MV-4-11 (cell line): ENCODE measurements around the gene LRWD1.

ENCODE experiments used
- DNase-seq: peaks from one replicate; lab custom pipeline; 2025; lab: John Stamatoyannopoulos, UW

LRWD1 gene

DNA sequence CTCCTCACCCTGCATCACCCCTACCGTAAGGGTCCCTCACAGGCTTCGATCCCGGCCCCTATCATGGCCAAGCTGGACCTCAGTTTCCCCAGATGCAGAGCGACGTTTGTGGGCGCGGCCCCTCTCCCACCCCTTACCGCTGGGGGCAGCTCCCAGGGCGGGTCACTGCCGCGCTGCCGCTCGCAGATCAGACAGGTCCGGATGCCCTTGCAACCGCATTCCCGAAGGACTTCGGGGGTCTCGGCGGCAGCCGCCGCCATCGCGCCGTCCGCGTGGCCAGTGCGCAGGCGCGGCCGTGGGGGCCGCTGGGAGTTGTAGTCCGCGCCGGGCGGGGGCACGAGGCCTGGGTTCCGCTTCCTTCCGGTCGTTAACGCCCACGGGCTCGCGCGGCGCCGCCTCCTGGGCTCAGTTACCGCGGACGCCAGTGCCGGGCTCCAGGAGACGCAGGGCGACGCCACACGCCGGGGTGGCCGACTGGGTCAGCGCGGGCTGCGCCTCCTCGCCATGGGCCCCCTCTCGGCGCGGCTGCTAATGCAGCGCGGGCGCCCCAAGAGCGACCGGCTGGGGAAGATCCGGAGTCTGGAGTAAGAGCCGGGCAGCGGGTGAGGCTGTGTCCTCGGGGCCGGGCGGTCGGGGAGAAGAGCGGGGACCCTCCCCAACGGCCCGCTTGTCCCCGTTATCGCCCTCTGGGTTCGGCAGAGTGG lies at the start of gene LRWD1, which contains the start of gene ALKBH4:
LRWD1 (plus strand) TSS at position 408 of the 704 bp plus-strand sequence; CDS start at position 505, 97 bp downstream.
ALKBH4 (minus strand) TSS at position 287 of the 704 bp plus-strand sequence; CDS start at position 260, 27 bp downstream.
- peak; percentile 89 for DNase-seq

- no peak for DNase-seq
These were observed 49.0 kb upstream of the LRWD1 start for GRCh38 chr7:102415685-102416225.

GRCh38 chr7:102416406-102416805 lies 48.4 kb upstream of the LRWD1 start:
- no peak for DNase-seq

DNA sequence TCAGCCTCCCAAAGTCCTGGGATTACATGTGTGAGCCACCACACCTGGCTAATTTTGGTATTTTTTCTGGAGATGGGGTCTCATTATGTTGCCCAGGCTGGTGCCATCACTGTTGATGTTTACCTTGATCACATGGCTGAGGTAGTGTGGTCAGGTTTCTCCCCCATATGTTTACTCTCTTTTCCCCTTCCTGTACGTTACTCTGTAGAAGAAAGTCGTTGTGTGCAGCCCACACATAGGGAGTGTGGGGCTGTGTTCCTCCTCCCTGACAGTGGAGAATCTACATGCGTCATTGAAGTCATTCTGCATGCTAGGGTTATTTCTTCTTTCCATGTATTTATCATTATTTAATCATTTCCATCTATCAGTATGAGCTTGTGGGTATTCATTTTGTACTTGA lies 47.7 kb upstream of the LRWD1 start:
- DNase-seq, result no peak

DNA sequence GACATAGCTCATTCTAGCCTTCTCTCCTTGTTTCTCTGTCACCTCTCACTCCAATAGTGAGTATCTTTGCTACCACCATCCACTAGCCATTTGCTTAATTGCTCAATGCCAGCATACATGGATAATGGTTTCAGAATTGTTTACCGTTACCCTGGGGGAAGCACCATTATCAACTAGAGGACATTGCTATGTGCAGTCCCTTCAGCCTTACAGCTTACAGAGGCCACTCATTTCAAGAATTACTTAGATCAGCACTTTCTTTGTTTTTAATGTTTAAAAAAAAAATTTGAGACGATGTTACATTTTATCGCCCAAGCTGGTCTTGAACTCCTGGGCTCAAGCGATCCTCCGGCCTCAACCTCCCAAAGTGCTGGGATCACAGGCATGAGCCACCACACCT lies 46.2 kb upstream of the LRWD1 start:
- no peak for DNase-seq

DNA sequence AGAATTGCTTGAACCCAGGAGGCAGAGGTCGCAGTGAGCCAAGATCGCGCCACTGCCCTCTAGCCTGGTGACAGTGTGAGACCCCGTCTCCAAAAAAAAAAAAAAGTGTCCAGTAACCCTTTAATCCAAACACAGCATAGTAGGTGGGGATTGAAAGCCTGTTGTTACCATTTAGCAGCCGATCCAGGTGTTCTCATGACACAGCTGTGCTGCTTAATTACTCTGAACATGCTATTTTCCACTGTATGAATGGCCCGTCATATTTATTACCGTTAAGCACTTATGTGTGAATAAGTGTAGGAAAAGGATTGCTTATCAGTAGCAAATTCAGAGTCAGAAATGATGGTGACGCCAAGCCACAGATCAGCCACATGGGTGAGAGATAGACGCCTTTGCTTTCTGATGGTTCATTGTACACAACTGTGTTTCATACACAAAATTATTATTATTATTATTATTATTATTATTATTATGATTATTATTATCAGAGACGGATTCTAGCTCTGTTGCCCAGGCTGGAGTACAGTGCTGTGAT lies 43.0 kb upstream of the LRWD1 start:
- no peak for DNase-seq

GRCh38 chr7:102424129-102424551 lies 40.6 kb upstream of the LRWD1 start:
- peak; percentile 63 for DNase-seq

GRCh38 chr7:102424787-102425218 lies 40.0 kb upstream of the LRWD1 start:
- DNase-seq, result peak; percentile 86

- DNase-seq, result peak; percentile 85
These were observed 39.0 kb upstream of the LRWD1 start for GRCh38 chr7:102425639-102426267.

- DNase-seq, result peak; percentile 93
These were observed 38.3 kb upstream of the LRWD1 start for GRCh38 chr7:102426268-102427018.

GRCh38 chr7:102427019-102427405 lies 37.8 kb upstream of the LRWD1 start:
- DNase-seq, result peak; percentile 47

DNA sequence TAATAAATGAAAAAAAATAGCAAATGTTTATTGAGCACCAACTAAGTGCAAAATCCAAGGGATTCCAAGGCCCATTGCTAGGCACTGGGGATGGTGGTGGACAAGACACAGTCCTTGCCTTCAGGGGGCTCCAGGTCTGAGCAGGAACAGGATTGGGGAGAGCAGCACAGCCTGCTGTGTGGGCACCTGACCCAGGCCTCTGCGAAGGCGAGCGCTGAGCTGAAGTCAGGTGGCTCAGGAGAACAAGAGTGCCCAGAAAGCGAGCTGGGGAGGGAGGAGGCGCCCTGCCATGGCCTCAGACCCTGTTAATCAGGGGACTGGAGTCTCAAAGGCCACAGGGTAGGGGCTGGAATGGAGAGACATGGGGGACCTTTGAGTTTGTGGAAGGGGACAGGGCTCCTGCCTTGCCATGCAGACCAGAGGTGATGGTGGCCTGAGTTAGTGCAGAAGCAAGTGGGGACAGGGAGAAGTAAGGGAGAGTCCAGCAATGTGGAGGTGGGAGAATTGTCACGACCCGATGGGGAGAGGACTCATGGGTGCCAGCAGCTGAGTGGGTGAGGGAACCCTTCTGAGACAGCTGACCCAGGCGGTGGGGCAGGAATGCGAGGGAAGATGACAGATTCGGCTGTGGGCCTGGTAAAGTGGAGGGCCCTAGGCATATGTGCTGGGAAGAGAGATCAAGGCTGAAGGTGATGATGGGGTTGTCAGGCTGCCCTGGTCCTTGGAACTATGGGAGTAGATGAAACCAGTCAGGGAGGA lies 35.5 kb upstream of the LRWD1 start:
- DNase-seq, result no peak

DNA sequence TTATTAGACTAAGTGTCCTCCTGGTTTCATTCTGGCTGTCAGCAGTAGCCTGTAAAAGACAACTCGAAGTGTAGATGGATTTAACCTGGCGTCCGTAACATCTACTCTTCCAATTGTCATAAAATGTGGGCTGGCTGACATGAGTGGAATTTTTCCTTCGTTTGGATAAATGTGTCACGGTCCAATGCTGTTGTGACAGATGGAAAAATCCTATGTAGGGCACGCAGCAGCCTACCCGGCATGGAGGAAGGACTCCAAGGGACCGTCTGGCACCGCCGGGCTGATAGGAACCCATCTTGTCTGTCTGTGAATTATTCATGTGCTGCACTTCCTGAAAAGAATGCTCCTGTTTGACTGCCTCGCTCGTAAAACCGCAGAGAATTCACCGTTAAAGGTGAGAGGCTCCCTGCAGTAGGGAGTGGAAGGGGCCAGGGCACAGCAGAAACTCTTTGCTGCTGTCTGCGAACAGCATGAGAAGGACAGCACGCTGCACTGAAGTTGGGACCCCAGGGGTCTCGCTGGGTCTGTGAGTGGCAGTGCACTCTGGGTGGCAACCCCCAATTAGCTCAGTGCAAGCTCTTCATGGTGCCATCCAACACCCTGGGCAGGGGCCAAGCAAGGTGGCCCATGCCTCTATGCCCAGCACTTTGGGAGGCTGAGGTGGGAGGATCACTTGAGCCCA lies 33.0 kb upstream of the LRWD1 start:
- no peak for DNase-seq

DNA sequence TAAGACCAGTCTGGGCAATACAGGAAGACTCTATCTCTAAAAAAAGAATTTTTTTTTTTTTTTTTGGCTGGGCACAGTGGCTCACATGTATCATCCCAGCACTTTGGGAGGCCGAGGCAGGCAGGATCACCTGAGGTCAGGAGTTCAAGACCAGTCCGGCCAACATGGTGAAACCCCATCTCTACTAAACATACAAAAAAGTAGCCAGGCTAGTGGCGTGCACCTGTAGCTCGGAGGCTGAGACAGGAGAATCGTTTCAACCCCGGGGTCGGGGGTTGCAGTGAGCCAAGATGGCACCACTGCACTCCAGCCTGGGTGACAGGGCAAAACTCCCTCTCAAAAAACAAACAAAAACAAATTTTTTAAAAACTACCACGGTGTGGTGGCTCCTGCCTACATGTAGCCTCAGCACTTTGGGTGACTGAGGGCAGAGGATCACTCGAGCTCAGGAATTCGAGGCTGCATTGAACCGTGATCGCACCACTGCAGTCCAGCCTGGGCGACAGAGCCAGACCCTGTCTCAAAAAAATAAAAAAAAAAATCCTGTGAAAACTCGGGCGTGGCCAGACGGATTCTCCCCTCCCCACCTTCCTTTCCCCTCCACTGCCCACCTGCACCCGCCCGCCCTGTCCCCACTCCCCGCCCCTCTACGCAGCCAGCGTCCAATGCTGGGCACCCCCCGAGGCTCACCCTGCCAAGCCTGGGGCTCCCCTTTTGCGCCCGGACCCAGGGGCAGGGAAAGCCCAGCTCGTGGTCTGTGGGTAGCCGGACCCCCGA lies 32.2 kb upstream of the LRWD1 start:
- DNase-seq, result no peak

DNA sequence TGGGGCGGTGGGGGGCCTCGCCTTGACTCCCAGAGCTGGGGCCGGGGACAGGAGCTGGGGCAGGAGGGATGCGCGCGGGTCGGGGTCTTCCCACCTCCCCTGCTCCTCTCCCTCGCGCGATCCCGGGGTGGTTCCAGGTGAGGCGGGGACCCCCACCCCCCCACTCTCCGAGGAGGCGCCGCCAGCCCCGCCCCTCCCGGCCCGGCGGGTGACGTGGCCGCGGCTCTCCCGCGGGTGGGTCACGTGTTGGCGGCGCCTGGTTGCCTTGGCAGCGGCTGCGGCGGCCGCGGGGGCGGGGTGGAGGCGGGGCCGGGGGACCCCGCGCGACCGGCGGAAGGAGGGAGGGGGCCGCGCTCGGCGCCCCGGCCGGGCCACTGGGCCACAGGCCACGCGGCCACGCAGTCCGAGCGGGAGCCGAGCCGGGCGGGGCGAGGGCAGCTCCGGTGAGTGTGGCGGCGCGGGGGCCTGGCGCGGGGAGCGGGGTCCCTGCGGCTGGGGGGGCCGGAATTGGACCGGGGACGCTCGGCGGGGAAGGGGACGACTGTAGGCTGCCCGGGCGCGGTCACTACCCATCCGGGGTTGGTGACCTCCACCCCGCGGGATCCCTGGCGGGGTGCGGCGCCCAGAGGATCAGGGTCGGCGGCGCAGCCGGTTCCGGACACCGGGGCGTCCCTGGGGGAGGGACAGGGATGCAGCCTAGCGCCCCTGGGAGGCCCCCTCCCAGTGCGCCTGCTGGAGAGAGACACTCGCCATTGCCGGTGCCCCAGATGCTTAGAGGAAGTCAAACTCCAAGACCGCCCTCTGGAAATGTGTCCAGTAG lies 31.4 kb upstream of the LRWD1 start, which contains the start of gene ORAI2:
ORAI2 (plus strand) TSS at position 357 of the 820 bp plus-strand sequence. CDS start 5,382 bp downstream, outside the sequence.
- DNase-seq, result peak; percentile 33

DNA sequence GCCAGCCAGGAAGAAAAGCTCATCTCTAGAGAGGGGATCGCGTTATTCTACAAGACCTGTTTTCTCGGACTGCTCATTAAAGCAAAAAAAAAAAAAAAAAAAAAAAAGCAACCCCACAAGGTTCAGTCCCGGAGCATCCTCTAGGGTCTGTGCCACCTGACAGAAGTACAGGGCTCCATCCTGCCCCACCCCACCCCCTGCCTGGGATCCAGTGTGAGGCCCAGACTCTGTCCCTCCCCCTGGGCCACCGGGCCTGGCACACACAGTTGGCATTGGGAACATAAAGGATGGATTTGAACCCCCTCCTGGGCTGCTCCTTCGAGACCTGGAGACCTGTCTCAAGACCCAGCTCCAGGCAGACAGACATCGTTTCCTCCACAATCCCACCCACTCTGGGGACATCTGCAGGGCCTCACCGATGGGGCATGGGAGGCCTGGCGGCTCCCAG lies 30.7 kb upstream of the LRWD1 start:
- DNase-seq, result no peak

DNA sequence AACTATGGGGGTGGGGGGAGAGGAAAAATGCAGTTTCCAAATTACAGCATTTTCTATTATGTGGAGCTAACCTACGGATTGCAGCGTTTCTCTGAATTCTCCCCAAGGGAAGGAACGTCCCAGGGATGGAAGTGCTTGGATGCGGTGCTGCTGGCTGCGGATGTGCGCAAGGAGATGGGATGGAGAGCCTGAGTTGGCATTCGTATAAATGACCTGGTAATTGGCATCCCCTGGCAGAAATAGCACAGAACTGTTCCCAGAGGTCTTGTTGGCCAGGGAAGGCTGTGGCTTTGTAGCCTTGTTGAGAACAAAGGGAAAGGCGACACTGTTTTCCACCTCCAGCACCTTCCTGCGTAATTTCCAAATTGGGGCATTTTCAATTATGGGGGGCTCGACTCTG lies 28.7 kb upstream of the LRWD1 start:
- no peak for DNase-seq

DNA sequence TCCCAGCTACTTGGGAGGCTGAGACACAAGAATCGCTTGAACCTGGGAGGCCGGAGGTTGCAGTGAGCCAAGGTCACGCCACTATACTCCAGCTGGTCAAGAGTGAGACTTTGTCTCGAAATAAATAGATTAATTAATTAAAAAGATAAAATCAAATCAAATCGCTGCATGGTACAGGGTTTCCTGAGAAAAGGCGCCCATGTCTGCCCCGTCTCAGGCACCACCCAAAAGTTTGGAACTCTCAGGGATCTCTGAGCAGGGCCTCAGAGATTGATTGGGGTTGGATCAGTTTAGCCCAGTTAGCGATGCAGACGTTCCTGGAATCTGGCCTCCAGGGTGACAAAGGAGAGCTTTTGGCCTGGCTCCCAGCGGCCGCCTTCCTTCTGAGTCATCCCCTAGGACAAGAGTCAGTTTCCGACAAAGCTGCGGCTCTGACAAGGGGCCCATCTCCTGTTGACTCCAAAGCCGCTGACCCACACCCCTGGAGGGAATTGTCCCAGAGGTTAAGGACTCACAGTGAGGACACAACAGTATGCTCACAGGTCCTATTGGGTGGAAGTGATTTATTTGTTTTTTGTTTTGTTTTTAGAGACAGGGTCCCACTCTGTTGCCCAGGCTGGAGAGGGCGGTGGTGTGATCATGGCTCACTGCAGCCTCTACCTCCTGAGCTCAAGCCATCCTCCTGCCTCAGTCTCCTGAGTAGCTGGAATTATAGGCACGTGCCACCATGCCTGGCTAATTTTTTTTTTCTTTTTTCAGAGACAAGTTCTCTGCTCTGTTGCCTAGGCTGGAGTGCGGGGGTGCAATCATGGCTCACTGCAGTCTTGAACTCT lies 24.6 kb upstream of the LRWD1 start:
- no peak for DNase-seq
